Fibroblast of mammary gland (primary cell): ENCODE data around the gene PRRG4.
"Not testable (repeated sequence)": the region's sequence is repeated elsewhere in the genome, so short reads cannot be mapped to it uniquely, and the experiment has no call there.

ENCODE experiments used
- DNase-seq: peaks from one replicate; pipeline ENCODE4 v3.0.0-alpha.2; 2010; ENCODE audit warnings: low read depth
- H3K4me3 ChIP-seq: 2 replicates; pipeline ENCODE4 v1.5.1; 2011; ENCODE audit warnings: low read depth, mild to moderate bottlenecking, low read length, moderate library complexity; ENCODE audit not compliant: control insufficient read depth
- TF ChIP-seq, protein P1 (sequence below): conservative IDR thresholded peaks from 2 replicates; pipeline ENCODE4 v1.5.1; 2011; ENCODE audit warnings: low read depth, low read length, inconsistent platforms; ENCODE audit not compliant: control insufficient read depth, insufficient read depth

The PRRG4 gene

GRCh38 chr11:32851251-32851650 lies 21.5 kb downstream of the PRRG4 start:
- DNase-seq = no peak
- no peak overlapping the region for H3K4me3 ChIP-seq
- TF ChIP-seq, protein P1, sequence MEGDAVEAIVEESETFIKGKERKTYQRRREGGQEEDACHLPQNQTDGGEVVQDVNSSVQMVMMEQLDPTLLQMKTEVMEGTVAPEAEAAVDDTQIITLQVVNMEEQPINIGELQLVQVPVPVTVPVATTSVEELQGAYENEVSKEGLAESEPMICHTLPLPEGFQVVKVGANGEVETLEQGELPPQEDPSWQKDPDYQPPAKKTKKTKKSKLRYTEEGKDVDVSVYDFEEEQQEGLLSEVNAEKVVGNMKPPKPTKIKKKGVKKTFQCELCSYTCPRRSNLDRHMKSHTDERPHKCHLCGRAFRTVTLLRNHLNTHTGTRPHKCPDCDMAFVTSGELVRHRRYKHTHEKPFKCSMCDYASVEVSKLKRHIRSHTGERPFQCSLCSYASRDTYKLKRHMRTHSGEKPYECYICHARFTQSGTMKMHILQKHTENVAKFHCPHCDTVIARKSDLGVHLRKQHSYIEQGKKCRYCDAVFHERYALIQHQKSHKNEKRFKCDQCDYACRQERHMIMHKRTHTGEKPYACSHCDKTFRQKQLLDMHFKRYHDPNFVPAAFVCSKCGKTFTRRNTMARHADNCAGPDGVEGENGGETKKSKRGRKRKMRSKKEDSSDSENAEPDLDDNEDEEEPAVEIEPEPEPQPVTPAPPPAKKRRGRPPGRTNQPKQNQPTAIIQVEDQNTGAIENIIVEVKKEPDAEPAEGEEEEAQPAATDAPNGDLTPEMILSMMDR = no peak

DNA sequence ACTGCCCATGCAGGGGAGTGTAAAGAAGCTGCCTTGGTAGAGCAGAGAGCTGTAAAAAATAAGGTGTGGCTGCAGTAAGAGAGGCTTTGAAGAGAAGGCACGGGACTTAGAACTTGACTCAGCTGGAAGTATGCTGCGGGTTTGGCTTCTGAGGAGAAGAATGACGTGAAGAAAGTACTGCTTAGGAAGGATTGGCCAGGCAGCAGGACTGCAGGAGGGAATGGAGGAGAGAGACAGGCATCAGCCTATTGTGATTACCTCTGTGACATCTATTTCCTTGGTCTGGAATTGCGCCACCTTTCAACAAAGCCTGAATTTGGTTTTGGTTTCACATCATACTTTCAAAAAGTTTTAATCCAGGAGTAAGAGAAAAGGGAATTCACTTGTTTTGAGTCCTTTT lies 22.5 kb downstream of the PRRG4 start:
- TF ChIP-seq, protein P1 = no peak
- DNase-seq = peak; percentile 66
- H3K4me3 ChIP-seq = no peak overlapping the region

DNA sequence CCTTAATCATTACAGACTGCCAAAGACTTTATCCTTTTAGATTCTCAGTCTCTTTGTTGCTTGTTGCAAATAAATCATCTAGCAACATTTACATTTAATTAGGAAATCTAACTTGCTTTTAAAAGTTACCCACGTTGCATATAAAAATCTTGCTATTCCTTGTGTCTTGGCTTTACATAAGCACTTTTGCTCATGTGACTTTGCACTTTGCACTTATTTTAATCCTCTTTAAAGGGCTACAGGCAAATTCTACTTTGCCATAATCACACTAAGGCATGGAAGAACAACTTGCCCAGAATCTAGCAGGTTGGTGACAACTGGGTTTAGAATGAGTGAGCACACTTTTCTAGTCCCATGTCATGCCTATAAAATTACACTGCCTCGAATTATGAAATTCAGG lies 25.9 kb downstream of the PRRG4 start:
- no peak for DNase-seq
- no peak overlapping the region for H3K4me3 ChIP-seq
- TF ChIP-seq, protein P1 = no peak

DNA sequence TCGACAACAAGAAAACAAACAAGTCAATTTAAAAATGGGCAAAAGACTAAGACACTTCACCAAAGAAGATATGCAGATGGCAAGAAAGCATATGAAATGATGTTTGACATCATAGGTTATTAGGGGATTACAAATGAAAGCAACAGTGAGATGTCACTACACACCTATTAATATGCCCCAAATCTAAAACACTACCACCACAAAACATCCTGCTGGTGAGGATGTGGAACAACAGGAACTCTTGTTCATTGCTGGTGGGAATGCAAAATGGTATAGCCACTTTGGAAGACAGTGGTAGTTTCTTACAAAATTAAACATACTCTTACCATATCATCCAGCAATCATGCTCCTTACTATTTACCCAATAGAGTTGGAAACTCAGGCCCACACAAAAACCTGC lies 29.0 kb downstream of the PRRG4 start:
- TF ChIP-seq, protein P1 = peak; percentile 18
- DNase-seq = no peak
- no peak overlapping the region for H3K4me3 ChIP-seq

DNA sequence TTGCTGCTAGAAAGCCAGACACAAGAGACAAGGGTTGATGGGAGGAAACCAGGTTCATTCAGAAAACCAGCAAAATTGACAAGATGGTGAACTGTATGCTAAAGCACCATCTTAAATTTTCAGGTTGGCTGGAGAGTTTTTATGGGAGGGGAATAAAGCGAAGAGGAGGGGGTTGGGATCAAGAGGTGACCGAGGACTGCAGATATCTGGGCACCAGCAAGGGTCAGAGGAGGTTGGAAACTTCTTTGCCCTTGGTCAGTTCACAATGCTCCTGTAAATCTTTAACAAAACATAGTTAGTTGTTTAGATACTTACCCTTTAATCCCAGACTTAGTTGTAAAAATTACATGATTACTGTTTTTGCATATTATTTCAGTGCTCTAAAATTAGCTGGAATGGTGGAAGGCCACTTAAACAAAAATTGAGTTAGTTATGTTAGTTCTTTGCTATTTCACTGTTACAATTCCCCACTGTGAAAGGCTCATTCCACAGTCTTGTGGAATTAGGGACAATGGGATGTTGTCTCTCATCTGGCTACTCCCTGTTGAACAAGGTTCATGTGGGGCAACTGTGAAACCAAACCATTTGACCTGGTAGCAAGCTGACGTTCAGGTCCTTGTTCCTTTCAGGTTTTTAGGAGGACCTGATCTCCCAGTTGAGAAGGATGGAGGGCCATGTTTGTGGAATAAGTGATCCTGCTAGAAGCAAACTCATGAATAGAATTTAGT lies 32.3 kb downstream of the PRRG4 start:
- no peak overlapping the region for H3K4me3 ChIP-seq
- TF ChIP-seq, protein P1 = no peak
- DNase-seq = no peak

- no peak overlapping the region for H3K4me3 ChIP-seq
- no peak for DNase-seq
- TF ChIP-seq, protein P1 = no peak
Measured at GRCh38 chr11:32864555-32864954, 34.8 kb downstream of the PRRG4 start.

DNA sequence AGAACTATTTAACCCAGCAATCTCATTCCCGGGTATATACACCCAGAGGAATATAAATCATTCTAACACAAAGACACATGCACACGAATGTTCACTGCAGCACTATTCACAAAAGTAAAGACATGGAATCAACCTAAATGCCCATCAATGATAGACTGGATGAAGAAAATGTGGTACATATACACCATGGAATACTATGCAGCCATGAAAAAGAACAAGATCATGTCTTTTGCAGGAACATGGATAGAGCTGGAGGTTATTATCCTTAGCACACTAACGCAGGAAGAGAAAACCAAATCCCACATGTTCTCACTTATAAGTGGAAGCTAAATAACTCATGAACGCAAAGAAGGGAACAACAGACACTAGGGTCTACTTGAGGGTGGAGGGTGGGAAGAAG lies 39.0 kb downstream of the PRRG4 start:
- not testable (repeated sequence) for DNase-seq, H3K4me3 ChIP-seq
